IMR-90 (cell line): ENCODE measurements around the gene CDKAL1. TPM values are rescaled to one million over a fixed set of nuclear protein-coding genes. Genes with fewer than 3 reads are reported as not detected.

Experiments
- ATAC-seq: fragments of 200-7000 bp; cut with Tn5 transposase; 2 replicates; pipeline ENCODE4 v1.9.1; 2020; ENCODE audit warnings: low read depth, mild to moderate bottlenecking, moderate library complexity
- BruUV-seq: library from RNA; stranded (reverse); fragments of 400-500 nt; replicated peaks from 2 replicates; lab custom pipeline; 2021; lab: Mats Ljungman, UMichigan
- CTCF ChIA-PET: fragments of 300-600 bp; formaldehyde crosslinking; extraction: SDS; loops from one replicate; lab custom pipeline; 2021; ENCODE audit warnings: antibody characterized with exemption; lab: Yijun Ruan, JAX
- POLR2A ChIA-PET: fragments of 300-600 bp; sonication (Branson Sonifier 250); formaldehyde crosslinking; loops from one replicate; lab custom pipeline; 2022; ENCODE audit warnings: antibody characterized with exemption; ENCODE audit not compliant: unreplicated experiment; lab: Charles Lee
- DNase-seq: peaks from one replicate; pipeline ENCODE4 v3.0.0; 2013
- H2AFZ ChIP-seq: replicated peaks from 2 replicates; pipeline ENCODE3; 2013; ENCODE audit warnings: low read length, mild to moderate bottlenecking; ENCODE audit not compliant: poor library complexity
- H2AK5ac ChIP-seq: 2 replicates; pipeline ENCODE4 v1.6.1; 2013; ENCODE audit warnings: low read depth, low read length, inconsistent platforms
- H2AK9ac ChIP-seq: replicated peaks from 2 replicates; pipeline ENCODE3; 2013; ENCODE audit warnings: mild to moderate bottlenecking, low read depth, low read length, moderate library complexity; ENCODE audit not compliant: poor library complexity
- H2BK120ac ChIP-seq: 2 replicates; pipeline ENCODE4 v1.6.1; 2013; ENCODE audit warnings: low read depth, low read length, inconsistent platforms
- H2BK15ac ChIP-seq: 3 replicates; pipeline ENCODE4 v1.6.1; 2013; ENCODE audit warnings: low read depth, low read length, inconsistent platforms
- H2BK20ac ChIP-seq: 2 replicates; pipeline ENCODE4 v1.6.1; 2013; ENCODE audit warnings: low read depth, mild to moderate bottlenecking, inconsistent platforms, low read length, moderate library complexity
- H2BK5ac ChIP-seq: 2 replicates; pipeline ENCODE4 v1.6.1; 2013; ENCODE audit warnings: mild to moderate bottlenecking, low read depth, low read length, inconsistent platforms; ENCODE audit not compliant: poor library complexity, severe bottlenecking
- H3K14ac ChIP-seq: replicated peaks from 2 replicates; pipeline ENCODE4 v1.6.1; 2013; ENCODE audit warnings: low read depth, low read length, inconsistent platforms
- H3K18ac ChIP-seq: 2 replicates; pipeline ENCODE4 v1.6.1; 2013; ENCODE audit warnings: low read depth, low read length, control low read depth
- H3K23ac ChIP-seq: 2 replicates; pipeline ENCODE4 v1.6.1; 2013; ENCODE audit warnings: low read depth, low read length, inconsistent platforms
- H3K27ac ChIP-seq: 2 replicates; pipeline ENCODE4 v1.5.1; 2013; ENCODE audit warnings: mild to moderate bottlenecking, control low read depth, low read length; ENCODE audit not compliant: insufficient read depth
- H3K27me3 ChIP-seq: 2 replicates; pipeline ENCODE4 v1.6.1; 2013; ENCODE audit warnings: low read length; ENCODE audit not compliant: control insufficient read depth, insufficient read depth
- H3K36me3 ChIP-seq: 2 replicates; pipeline ENCODE4 v1.6.1; 2013; ENCODE audit warnings: low read length, mixed read lengths; ENCODE audit not compliant: control insufficient read depth, insufficient read depth
- H3K4ac ChIP-seq: 2 replicates; pipeline ENCODE4 v1.6.1; 2013; ENCODE audit warnings: low read depth, low read length, inconsistent platforms
- H3K4me1 ChIP-seq: 2 replicates; pipeline ENCODE4 v1.6.1; 2013; ENCODE audit warnings: low read length, mixed read lengths; ENCODE audit not compliant: control insufficient read depth, insufficient read depth
- H3K4me2 ChIP-seq: 2 replicates; pipeline ENCODE4 v1.6.1; 2013; ENCODE audit warnings: low read depth, mild to moderate bottlenecking, control low read depth, low read length, moderate library complexity
- H3K4me3 ChIP-seq: 2 replicates; pipeline ENCODE4 v1.5.1; 2013; ENCODE audit warnings: low read depth, mild to moderate bottlenecking, control low read depth, low read length, moderate library complexity; ENCODE audit not compliant: insufficient read depth
- H3K56ac ChIP-seq: 2 replicates; pipeline ENCODE4 v1.6.1; 2013; ENCODE audit warnings: low read length, inconsistent platforms; ENCODE audit not compliant: insufficient read depth; ENCODE audit errors: extremely low read depth
- H3K79me1 ChIP-seq, 2 experiments: 2 replicates each; pipeline ENCODE4 v1.6.1; 2013; ENCODE audit warnings: low read length in 2 of 2, inconsistent platforms in 1 of 2, low read depth in 1 of 2
- H3K9ac ChIP-seq: 2 replicates; pipeline ENCODE4 v1.6.1; 2013; ENCODE audit warnings: low read depth, low read length, control low read depth
- H3K9me1 ChIP-seq: 2 replicates; pipeline ENCODE4 v1.6.1; 2013; ENCODE audit warnings: low read length, inconsistent platforms; ENCODE audit not compliant: insufficient read depth
- H3K9me3 ChIP-seq: 2 replicates; pipeline ENCODE4 v1.6.1; 2013; ENCODE audit warnings: low read length; ENCODE audit not compliant: control insufficient read depth, insufficient read depth
- H4K20me1 ChIP-seq: 2 replicates; pipeline ENCODE4 v1.6.1; 2013; ENCODE audit warnings: low read length, inconsistent platforms; ENCODE audit not compliant: insufficient read depth
- H4K5ac ChIP-seq: 2 replicates; pipeline ENCODE4 v1.6.1; 2013; ENCODE audit warnings: mild to moderate bottlenecking, low read depth, low read length, control low read depth
- H4K8ac ChIP-seq, 2 experiments: 2 replicates each; pipeline ENCODE4 v1.6.1; 2013; ENCODE audit warnings: low read depth in 2 of 2, low read length in 2 of 2, control low read depth in 1 of 2, inconsistent platforms in 1 of 2
- H4K91ac ChIP-seq: 2 replicates; pipeline ENCODE4 v1.6.1; 2013; ENCODE audit warnings: low read depth, low read length, inconsistent platforms; ENCODE audit not compliant: insufficient read depth
- SMC3 ChIP-seq: fragments of 150-350 bp; IDR thresholded peaks from 2 replicates; pipeline ENCODE4 v1.6.1; 2016; ENCODE audit warnings: low read depth, mild to moderate bottlenecking, antibody characterized with exemption, low read length, moderate library complexity
- WGBS, 2 experiments: methylation state at CpG; one replicate each; pipeline versions ENCODE4 v1.1.5 to v1.1.7; 2013; ENCODE audit warnings: missing lambda C conversion rate in 2 of 2; ENCODE audit not compliant: insufficient read length in 1 of 2; ENCODE audit errors: extremely low coverage in 2 of 2; 5-methylcytosine and 5-hydroxymethylcytosine counted together
- dilution Hi-C: fragments of 300-500 bp; cut with HindIII; formaldehyde crosslinking; loops from one replicate; pipeline ENCODE4 v1.14.3; 2018; ENCODE audit warnings: low sequenced_read_pairs; ENCODE audit not compliant: unreplicated experiment
- in situ Hi-C: fragments of 300-500 bp; cut with MboI; formaldehyde crosslinking; loops from 3 replicates; pipeline ENCODE4 v1.14.3; 2019; ENCODE audit warnings: low sequenced_read_pairs, inconsistent platforms, mixed read lengths
- intact Hi-C: fragments of 100-400 bp; cut with micrococcal nuclease; formaldehyde crosslinking; loops from 2 replicates; pipeline ENCODE4 v1.10.0; 2022
- polyA plus RNA-seq, 3 experiments: library from polyadenylated mRNA; depleted of rRNA; stranded (reverse); fragments of >200 nt; gene quantifications; 2 replicates each; pipeline ENCODE4 v1.2.3, GENCODE V29; 2012; ENCODE audit warnings: low replicate concordance in 1 of 3
- total RNA-seq: library from RNA; depleted of rRNA; stranded (reverse); fragments of >200 nt; gene quantifications from 2 replicates; pipeline ENCODE4 v1.2.3, GENCODE V29; 2012
- TF ChIP-seq, protein P1 (sequence below): conservative IDR thresholded peaks from 2 replicates; pipeline ENCODE4 v1.5.1; 2012; ENCODE audit warnings: mild to moderate bottlenecking, low read depth, low read length, improper control_type of control experiment

The CDKAL1 gene
- total and polyA plus RNA-seq, 2 of the 4 experiments (the other 2 are of a cell fraction), result 3.7 to 13.1 TPM

DNA sequence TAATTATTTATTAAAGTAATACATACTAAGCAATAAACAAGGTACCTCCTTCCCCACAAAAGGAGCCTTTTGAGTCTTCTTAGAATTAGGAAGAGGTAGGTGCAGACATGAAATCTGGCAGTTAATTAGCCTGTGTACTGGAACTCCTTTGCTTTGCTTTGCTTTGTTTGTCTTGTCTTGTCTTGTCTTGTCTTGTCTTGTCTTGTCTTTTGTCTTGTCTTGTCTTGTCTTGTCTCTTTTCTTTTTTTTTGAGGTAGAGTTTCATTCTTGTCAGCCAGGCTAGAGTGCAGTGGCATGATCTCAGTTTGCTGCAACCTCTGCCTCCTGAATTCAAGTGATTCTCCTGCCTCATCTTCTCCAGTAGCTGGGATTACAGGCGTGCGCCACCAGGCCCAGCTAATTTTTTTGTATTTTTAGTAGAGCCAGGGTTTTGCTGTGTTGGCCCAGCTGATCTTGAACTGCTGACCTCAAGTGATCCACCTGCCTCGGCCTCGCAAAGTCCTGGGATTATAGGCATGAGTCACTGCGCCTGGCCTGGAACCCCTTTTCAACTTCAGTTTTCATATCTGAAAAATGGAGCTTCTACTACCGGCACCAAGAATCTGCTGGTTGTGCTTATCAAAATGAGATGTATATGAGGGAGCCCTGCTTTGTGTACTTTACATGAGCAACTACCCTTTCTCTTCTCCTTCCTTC, 301.2 kb downstream of the CDKAL1 start:
- intact Hi-C loops, result no loop called here
- BruUV-seq, result no TSS peak

More for the DNA sequence above, 301.2 kb downstream of the CDKAL1 start:
- no peak overlapping the region for H2BK5ac ChIP-seq
- no peak overlapping the region for H3K27ac ChIP-seq
- H3K27me3 ChIP-seq, result no peaks in the 10 kb centered on the region
- H4K91ac ChIP-seq, result no peak overlapping the region
- H4K8ac ChIP-seq, result no peak overlapping the region
- dilution Hi-C loops (no loop called here), in situ Hi-C loops (no loop called here)
- H4K5ac ChIP-seq, result no peak overlapping the region
- no peaks in the 10 kb centered on the region; the same call in 1 of the 2 replicates for H3K36me3 ChIP-seq
- no peaks in the 10 kb centered on the region for H3K9me1 ChIP-seq
- no peak overlapping the region for H2AK5ac ChIP-seq
- no peak overlapping the region for H2BK15ac ChIP-seq
- no peaks in the 10 kb centered on the region for H3K9me3 ChIP-seq
- H3K4me2 ChIP-seq, result no peak overlapping the region
- H2BK20ac ChIP-seq, result no peak overlapping the region
- no peak overlapping the region for H2BK120ac ChIP-seq
- no peak overlapping the region for H2AK9ac ChIP-seq
- H3K18ac ChIP-seq, result no peak overlapping the region
- no peak overlapping the region for H2AFZ ChIP-seq
- no CpG with 5 or more reads among the region's 6 CpGs for WGBS, 2 experiments
- H3K4me1 ChIP-seq, result no peaks in the 10 kb centered on the region
- H3K56ac ChIP-seq, result no peak overlapping the region
- H3K4me3 ChIP-seq, result no peak overlapping the region
- DNase-seq (no peak), ATAC-seq (no peak)
- no peaks in the 10 kb centered on the region for H3K79me1 ChIP-seq
- H3K23ac ChIP-seq, result no peak overlapping the region
- ChIA-PET POLR2A (no interaction called here), CTCF (no interaction called here)
- H4K20me1 ChIP-seq, result no peaks in the 10 kb centered on the region
- no peak overlapping the region for H3K9ac ChIP-seq
- H3K4ac ChIP-seq, result no peak overlapping the region
- TF ChIP-seq SMC3, result no peak
- TF ChIP-seq, protein P1, sequence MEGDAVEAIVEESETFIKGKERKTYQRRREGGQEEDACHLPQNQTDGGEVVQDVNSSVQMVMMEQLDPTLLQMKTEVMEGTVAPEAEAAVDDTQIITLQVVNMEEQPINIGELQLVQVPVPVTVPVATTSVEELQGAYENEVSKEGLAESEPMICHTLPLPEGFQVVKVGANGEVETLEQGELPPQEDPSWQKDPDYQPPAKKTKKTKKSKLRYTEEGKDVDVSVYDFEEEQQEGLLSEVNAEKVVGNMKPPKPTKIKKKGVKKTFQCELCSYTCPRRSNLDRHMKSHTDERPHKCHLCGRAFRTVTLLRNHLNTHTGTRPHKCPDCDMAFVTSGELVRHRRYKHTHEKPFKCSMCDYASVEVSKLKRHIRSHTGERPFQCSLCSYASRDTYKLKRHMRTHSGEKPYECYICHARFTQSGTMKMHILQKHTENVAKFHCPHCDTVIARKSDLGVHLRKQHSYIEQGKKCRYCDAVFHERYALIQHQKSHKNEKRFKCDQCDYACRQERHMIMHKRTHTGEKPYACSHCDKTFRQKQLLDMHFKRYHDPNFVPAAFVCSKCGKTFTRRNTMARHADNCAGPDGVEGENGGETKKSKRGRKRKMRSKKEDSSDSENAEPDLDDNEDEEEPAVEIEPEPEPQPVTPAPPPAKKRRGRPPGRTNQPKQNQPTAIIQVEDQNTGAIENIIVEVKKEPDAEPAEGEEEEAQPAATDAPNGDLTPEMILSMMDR, result no peak
- no peak overlapping the region for H3K14ac ChIP-seq
